Lower leg skin (tissue), 4 donors: ENCODE results near the gene ERBB2. TPM values are rescaled to one million over a fixed set of nuclear protein-coding genes. Genes with fewer than 3 reads are reported as not detected.

Source experiments
- DNase-seq, 2 donors: peaks; one replicate each; pipeline ENCODE4 v3.0.0-alpha.2; 2019; ENCODE audit warnings: low spot score in 2 of 2
- H3K4me3 ChIP-seq: fragments of 200-600 bp; sonication (generic); 2 replicates; pipeline ENCODE4 v1.5.1; 2017; ENCODE audit warnings: mild to moderate bottlenecking, low read depth; ENCODE audit not compliant: poor library complexity, severe bottlenecking
- POLR2A ChIP-seq, 2 donors: fragments of 450-650 bp; IDR thresholded peaks; one replicate each; pipeline ENCODE4 v1.6.1; 2016 to 2017; ENCODE audit warnings: antibody characterized with exemption in 2 of 2, mild to moderate bottlenecking in 1 of 2, moderate library complexity in 1 of 2
- WGBS, 2 donors: methylation state at CpG; one replicate each; pipeline ENCODE4 v1.1.5; 2018; 5-methylcytosine and 5-hydroxymethylcytosine counted together
- intact Hi-C: fragments of 100-400 bp; cut with DNase I; formaldehyde crosslinking; loops from one replicate; pipeline ENCODE4 v1.15.0; 2023; ENCODE audit warnings: low total_unique reads
- total RNA-seq, 4 donors: library from RNA; depleted of rRNA; stranded (reverse); fragments of >200 nt; gene quantifications; one replicate each; pipeline ENCODE4 v1.1.0, GENCODE V29; 2016
- TF ChIP-seq, protein P1 (sequence below), 3 donors: fragments of 450-650 bp; IDR thresholded peaks; one replicate each; pipeline ENCODE4 v1.5.1; 2016; ENCODE audit warnings: antibody characterized with exemption in 3 of 3, mild to moderate bottlenecking in 3 of 3, moderate library complexity in 2 of 3

The ERBB2 gene
- total RNA-seq, 4 donors from 2014 or later, result 181 to 244 (median 191) TPM

DNA sequence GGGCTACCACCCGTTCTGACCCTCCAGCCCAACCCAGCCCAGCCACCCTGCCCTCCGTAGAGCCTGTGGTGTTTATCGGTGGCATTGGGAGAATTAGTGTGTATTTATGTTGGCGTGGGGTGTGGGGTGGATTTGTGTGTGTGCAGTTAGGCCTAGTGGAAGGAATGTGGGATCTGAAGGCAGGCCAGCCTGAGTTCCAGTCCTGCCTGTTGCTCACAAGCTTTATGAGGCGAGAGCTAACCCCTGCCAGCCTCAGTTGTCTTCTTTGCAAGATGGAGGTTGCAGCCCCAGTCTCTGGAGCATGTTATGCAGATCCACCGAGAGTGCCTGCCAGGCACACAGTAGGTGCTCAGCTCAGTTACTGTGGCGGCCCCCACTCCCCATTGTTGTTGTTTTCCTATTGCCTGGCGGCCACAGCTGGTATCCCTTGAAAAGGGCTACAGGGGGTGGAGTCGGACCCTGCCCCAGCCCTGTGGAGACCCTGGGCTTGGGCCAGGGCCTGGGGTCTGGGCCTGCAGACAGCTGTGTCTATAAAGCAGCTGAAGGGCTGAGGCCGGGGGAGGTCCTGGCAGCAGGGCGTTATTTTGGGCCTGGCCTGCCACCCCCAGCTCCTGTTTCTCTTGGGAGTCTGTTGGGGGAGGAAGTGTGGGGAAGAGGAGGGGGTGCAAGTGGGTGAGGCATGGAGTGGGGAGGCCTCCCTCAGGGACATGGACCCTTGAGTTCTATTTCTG is 5.1 kb downstream of the ERBB2 start:
- no peak for DNase-seq
- intact Hi-C loops, result no loop called here
- WGBS, 2 donors, result 52 to 59% methylated on average over 11 of the region's 11 CpGs
- TF ChIP-seq, protein P1, sequence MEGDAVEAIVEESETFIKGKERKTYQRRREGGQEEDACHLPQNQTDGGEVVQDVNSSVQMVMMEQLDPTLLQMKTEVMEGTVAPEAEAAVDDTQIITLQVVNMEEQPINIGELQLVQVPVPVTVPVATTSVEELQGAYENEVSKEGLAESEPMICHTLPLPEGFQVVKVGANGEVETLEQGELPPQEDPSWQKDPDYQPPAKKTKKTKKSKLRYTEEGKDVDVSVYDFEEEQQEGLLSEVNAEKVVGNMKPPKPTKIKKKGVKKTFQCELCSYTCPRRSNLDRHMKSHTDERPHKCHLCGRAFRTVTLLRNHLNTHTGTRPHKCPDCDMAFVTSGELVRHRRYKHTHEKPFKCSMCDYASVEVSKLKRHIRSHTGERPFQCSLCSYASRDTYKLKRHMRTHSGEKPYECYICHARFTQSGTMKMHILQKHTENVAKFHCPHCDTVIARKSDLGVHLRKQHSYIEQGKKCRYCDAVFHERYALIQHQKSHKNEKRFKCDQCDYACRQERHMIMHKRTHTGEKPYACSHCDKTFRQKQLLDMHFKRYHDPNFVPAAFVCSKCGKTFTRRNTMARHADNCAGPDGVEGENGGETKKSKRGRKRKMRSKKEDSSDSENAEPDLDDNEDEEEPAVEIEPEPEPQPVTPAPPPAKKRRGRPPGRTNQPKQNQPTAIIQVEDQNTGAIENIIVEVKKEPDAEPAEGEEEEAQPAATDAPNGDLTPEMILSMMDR (IDR thresholded peaks at IDR 0.05), result no peak
- no peak for TF ChIP-seq POLR2A (IDR thresholded peaks at IDR 0.05)
- H3K4me3 ChIP-seq, result no peak overlapping the region

DNA sequence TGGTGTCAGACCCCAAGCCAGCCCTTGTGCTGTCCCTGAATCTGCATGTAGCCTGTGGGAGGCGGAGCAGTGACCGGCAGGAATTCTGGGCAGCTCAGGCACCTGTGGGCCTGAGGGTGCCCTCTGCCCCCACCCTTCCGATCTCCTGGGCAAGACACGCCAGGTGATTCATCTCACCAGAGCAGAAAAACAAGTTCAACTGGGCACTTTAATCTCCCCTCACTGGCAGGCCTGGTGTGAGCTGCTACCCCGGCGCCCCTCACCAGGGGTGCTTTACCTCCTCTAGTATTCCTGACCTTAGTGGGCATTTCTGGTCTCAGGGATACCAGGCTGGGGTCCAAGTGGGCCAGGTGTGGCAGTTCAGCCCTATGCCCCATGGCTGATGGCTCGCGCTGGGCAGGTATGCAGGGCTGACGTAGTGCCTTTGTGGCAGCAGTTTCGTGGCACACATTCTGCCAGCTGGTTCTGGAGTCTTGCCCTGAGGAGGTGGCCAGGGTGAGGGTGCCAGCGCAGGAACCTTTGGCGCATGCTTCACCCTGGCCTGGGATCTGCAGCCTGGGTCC is 6.0 kb downstream of the ERBB2 start:
- TF ChIP-seq, protein P1 (IDR thresholded peaks at IDR 0.05), result no peak
- TF ChIP-seq POLR2A (IDR thresholded peaks at IDR 0.05), result no peak
- 42 to 58% methylated on average over 10 to 11 of the region's 12 CpGs for WGBS, 2 donors
- DNase-seq, result peak in 1 of 2 donors; percentile 39
- intact Hi-C loops, result no loop called here
- H3K4me3 ChIP-seq, result no peak overlapping the region

DNA sequence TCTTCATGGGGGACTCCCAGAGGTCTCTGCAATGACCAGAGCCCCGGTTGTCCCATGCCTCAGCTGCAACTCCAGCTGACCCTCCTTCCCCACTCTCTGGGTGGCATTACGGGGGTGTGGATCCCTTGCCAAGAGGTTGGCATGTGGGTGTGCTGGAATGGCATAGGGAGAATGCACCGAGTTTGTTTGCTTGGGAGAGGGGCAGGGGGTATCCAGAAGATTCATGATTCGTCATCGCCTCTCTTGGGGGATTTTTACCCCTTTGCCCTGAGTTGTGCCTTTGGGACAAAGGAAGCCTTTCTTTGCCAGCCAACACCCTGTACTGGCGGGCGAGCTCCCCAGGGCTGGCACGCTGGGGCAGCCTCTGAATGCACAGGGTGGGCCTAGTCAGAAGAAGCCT is 6.5 kb downstream of the ERBB2 start:
- H3K4me3 ChIP-seq, result no peak overlapping the region
- DNase-seq, result no peak
- TF ChIP-seq, protein P1 (IDR thresholded peaks at IDR 0.05), result no peak
- TF ChIP-seq POLR2A (IDR thresholded peaks at IDR 0.05), result no peak
- 52 to 62% methylated on average over 8 of the region's 8 CpGs for WGBS, 2 donors
- intact Hi-C loops, result no loop called here

DNA sequence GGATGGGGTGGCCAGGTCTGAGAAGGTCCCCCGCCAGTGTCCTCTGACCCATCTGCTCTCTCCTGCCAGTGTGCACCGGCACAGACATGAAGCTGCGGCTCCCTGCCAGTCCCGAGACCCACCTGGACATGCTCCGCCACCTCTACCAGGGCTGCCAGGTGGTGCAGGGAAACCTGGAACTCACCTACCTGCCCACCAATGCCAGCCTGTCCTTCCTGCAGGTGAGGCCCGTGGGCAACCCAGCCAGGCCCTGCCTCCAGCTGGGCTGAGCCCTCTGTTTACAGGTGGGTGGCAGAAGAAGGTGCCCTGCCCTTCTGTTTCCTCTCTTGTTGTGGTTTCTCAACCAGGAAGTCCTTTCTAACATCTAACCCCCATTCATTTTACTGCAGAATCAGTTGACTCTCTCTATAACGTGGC is 7.1 kb downstream of the ERBB2 start:
- WGBS, 2 donors, result 49 to 83% methylated on average over 7 of the region's 7 CpGs
- no peak overlapping the region for H3K4me3 ChIP-seq

DNA sequence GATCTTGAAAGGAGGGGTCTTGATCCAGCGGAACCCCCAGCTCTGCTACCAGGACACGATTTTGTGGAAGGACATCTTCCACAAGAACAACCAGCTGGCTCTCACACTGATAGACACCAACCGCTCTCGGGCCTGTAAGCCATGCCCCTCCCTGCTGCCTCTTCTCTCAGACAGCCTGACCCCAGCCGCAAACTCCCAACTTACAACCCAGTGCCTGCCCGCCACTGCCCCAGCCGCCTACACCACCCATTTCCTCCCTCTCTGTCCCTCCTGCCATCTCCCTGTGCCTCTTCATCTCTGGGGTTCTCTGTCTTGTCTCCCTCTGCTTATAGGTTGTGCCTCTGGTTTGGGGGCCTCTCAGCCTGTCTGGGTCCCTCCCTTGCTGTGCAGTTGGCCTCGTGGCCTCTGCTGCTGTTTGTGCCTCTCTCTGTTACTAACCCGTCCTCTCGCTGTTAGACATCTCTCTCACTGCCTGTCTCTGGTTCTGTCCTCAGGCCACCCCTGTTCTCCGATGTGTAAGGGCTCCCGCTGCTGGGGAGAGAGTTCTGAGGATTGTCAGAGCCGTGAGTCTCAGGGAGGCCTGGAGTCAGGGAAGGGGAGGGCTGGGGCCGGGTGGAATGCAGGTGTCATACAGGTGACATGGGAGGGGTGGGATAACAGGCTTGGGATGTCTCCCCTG is 9.6 kb downstream of the ERBB2 start:
- TF ChIP-seq, protein P1 (IDR thresholded peaks at IDR 0.05), result no peak
- no peak for TF ChIP-seq POLR2A (IDR thresholded peaks at IDR 0.05)
- WGBS, 2 donors, result 85 to 93% methylated on average over 14 of the region's 14 CpGs
- no peak overlapping the region for H3K4me3 ChIP-seq
- intact Hi-C loops, result no loop called here
- no peak for DNase-seq

More for the DNA sequence above, 7.1 kb downstream of the ERBB2 start:
- TF ChIP-seq, protein P1 (IDR thresholded peaks at IDR 0.05), result no peak
- TF ChIP-seq POLR2A (IDR thresholded peaks at IDR 0.05), result no peak
- DNase-seq, result no peak
- intact Hi-C loops, result no loop called here
